ENCODE data around the gene C10orf90.

- TF ChIP-seq CTCF (conservative IDR thresholded peaks at IDR 0.05; ENCODE audit: low read length) = no peak
- no peak for TF ChIP-seq EZH2phosphoT487 (IDR thresholded peaks at IDR 0.05; ENCODE audit: borderline replicate concordance)
Observed at GRCh38 chr10:126391192-126391885, 279.2 kb downstream of the C10orf90 start.
